HG03097 (cell line): ENCODE measurements around the gene TEX30.
A peak's percentile ranks its signal among the peaks of the same experiment; 100 is the strongest.

ENCODE experiments used
- ATAC-seq: cut with Tn5 transposase; IDR thresholded peaks from one replicate; pipeline ENCODE4 v1.9.1; 2021; ENCODE audit not compliant: unreplicated experiment, low FRiP score

The TEX30 gene

DNA sequence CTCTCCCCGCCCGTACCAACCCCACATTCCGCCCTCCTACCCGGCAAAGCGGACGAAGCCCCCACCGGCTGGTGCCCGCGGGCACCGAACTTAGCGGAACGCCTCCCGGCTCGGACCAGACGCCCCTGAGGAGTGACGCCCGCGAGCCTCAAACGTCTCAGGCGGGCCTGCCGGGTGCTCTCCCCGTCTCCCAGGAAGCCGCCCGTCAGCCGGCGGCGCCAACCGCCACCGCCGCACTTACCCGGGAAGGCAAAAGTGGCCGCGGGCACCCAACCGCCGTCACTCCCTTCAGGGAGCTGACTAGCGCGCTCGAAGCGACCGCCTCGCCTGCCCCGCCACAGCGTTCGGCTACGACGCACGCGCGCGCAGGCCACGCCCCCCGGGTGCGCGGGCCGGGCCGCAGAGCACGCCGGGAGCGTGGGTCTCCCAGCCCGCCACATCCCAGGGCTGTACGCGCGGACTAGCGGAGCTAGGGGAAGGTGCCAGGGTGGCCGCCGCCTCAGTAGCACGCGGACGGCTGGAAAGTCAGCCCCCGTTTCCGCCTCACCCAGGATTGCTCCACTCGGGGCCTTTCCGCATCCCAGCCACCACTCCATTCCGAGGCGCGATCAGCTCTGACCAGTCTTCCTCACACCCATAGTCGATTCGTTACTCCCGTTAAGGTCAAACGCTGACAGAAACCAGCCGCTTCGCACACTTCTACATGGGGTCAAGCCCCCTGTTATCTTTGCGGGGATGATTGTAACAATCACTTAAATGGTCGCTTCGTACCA lies at the start of gene TEX30:
TEX30 (minus strand) TSS at position 346 of the 773 bp plus-strand sequence. CDS start 3,760 bp downstream, outside the sequence.
- peak; percentile 89 for ATAC-seq

DNA sequence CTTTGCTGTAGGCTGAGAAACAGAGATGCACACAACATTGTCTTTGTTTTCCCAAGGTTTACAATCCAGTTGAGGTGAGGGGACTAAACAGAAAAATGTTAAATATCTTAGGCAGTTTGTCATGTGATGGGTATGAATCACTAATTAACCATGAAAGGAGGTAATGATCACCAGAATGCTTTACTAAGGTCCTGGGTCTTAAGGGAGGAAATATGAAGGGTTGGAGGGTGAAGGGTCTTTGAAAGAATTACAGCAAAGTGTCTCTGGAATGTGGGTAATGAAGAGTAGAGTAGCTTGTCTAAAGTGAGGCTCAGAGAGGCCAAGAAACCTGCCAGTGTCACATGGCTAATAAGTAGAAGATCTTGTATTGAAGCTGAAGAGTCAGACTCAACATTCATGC lies 44.3 kb upstream of the TEX30 start:
- ATAC-seq = no peak

DNA sequence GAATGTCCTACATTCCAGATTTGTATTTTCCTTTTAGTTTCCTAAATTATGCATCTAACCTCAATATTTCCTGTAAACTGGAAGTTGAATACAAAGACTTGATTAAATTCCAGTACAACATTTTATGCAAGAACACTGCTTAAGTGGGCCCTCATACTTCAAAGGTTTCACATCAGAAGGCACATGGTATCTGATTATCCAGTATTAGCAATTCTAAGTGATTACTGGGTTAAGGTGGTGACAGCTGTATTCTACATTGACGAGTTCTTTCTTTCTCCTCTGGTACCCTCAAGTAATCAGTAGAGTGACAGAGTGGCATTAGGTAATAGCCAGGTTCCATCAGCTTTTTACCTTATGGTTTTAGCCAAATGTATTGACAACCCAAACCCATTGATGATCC lies 43.7 kb upstream of the TEX30 start:
- no peak for ATAC-seq

DNA sequence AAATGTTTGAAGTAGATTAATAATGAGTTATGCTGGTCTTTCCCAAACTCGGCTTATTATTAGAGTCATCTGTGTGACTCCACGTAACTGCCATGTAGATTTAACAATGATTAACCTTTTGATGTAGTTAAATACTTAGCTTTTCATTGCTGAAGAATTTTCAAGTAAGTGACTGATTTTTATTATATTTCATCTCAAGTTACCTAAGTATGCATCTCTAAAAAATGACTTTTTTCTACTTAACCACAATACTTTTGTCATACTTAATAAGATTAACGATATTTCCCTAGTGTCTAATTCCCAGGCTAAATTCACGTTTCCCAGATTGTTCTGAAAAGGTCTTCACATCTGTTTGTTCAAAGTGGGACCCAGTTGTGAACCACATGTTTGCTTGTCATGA lies 43.1 kb upstream of the TEX30 start:
- no peak for ATAC-seq

DNA sequence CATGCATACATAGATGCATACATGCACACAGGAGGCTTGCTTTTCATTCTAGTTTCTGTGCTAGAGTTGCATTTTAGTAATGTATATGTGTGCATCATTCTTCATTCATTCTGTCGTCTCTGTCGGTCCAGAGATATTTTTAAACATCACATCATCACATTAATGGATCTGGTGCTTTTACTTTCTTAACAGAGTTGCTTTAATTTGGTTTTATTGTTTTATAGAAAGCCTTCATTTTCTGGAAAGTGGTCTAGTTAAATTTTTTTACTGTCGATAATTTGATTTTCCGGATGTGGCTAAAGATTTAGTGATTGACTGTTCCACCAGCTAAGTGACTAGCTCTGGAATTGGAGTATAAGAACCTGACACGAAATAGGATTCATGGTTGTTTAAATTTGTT lies 42.2 kb upstream of the TEX30 start:
- no peak for ATAC-seq

DNA sequence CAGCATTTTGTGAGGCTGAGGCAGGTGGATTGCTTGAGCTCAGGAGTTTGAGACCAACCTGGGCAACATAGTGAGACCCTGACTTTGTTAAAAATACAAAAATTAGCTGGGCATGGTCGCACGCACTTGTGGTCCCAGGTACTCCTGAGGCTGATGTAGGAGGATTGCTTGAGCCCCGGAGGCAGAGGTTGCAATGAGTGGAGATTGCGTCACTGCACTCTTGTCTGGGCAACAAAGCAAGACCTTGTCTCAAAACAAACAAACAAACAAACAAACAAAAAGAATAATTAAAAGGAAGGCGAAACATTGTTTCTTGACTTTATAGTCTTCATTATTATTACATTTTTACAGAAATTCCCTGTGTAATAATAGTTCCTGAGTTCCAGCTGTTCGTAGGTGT lies 41.2 kb upstream of the TEX30 start:
- no peak for ATAC-seq

DNA sequence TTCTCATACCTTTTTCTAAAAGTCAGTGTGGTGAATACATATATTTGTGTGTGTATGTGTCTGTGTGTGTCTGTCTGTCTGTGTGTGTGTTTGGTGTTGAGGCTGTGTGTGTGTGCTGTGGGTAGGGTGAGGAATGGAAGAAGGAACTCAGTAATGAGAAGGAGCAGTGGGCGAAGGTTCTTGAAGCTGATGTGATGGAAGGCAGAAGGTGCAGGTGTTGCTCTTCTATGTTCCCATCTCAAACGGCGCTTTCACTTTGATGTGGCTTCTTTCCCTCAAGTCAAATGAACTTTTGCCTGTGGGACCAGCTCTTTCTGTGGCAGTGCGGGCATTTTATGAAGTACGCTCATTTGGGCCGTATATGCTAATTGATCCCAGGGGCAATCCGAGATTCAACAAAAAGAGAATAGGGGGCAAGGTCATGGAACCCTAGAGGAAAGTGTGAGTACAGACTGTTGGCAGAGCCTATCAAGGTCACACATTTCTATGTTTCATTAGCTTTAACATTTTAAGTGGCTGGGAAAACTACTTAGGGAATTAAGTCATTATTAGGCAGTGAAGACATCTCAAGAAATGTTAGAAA lies 40.5 kb upstream of the TEX30 start:
- ATAC-seq = no peak

DNA sequence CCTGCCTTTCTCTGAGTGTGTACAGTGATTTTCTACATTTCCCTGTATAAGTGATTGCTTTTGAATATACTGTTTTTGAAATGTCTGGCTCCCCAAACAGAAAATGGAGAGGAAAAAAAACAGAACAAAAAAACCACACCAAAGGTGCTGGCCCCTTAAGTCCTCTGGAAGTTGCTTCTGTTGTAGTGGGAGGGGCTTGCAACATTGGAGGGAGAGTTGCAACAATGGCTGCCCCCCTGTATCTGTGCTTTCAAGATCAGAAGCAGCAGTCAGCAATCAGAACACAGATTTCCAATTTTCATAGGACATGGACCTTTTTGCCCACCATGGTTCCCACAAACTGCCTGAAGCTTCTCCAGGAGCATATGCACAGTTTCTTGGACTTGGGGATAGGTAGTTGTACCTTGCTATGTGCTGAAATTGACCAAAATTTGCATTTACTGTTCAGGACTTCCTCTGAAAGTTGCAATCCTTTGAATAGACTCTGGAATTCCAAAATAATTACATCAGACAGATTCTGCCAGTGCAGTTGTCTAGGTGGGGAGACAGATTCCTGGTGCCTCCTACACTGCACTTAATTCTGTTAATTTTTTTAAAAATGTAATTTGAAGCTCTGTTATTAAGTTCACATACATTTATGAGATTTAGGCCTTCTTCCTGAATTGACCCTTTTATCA lies 39.2 kb upstream of the TEX30 start:
- ATAC-seq = no peak

DNA sequence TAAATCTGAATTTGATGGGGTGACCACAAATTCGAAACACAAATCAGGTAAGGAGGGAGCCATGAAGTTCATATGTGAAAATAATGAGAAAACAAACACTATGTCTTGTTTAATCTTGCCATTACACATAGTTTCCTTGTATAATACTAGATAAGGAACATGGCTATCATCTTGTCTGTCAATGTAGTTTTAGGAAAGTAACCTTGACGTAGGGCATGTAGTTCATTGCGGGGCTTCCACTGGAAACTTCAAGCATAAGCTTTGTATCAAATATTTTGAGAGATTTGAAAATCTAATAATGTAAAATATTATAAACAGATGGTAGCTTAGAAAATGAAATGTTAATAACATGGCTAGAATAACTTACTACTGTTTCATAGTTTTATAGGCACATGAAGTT lies 34.1 kb upstream of the TEX30 start:
- no peak for ATAC-seq

DNA sequence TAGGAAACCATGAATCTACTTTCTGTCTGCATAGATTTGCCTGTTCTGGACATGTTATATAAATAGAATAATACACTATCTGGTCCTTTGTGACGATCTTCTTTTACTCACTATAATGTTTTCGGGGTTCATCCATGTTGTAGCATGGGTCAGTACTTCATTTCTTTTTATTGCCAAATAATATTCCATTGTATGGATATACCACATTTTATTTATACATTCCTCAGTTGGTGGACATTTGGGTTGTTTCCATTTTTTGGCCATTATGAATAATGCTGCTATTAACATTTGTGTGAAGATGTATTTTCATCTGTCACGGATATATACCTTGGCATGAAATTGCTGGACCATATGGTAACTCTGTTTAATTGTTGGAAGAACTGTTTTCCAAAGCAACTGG lies 32.1 kb upstream of the TEX30 start:
- no peak for ATAC-seq

DNA sequence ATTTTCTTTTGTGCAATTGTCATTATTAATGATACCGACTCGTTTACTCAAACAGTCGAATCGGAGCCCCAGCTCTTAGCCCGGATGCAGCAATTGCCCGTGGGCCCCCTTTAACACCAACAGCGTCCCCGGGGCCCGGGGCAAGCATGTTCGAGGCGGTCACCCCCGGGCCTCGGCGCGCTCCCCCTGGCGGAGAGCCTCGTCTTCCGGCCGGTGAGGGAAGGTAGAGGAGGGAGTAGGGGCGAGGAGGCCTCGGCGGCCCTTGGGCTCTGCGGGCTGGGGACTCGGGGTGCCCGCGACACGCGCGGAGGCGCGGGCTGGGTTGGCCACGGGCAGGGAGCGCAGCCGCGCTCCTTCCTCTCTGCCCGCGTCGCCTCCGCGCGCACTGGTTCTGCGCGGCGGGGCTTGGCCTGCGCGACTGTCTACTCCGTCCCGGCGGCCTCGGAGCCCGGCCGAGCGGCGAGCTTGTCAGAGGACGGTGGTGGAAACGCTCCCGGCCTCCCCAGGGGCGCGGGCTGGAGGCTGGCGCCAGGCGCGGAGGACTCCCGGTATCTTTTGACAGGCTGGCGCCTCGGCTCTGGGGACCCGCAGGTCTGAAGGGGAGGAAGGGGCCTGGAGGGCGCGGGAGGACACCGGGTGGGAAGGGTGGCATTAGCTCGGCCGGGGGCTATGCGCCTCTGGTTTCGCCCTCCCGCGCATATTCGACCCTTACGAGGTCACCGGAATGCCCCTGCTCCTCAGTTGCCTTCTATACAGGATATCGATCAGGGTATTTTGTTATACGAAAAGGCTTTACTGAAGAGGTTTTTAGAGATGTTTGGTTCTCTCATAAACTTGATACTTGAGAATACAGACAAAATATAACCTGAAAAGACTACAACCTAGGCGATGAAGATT lies 26.8 kb upstream of the TEX30 start:
- ATAC-seq = peak; percentile 73

DNA sequence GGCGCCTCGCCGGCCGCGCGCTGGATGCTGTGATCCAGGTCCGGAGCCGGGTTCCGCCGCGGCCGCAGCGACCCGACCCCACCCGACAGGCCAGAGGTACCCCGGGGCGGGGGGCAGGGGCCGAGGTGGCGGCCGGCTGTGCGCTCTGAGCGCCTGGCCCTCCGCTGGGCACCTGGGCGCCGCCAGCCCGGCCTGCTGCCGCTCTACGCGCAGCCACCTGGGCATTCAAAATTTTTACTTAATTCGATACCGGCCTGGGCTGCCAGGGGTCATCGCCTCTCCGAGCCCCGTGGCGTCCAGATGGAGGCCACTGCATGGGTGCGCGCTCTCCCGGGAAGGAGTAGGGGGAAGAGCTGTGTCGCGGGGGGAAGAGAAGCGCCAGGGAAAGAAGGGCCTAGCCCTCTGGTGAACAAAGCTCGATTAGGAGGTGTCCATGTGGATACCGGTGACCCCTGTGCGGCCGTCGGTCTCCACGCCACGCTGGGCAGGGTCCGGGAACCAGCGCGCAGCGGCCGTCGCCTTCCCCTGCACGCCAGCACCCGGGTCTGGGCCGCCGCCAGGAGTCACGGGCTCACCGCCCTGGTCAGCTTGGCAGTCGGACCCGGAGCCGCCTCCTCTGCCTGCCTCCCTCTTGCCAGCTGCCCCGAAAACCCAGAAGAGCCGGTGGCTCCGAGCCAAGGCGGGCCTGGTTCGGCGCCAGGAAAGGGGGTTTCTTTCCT lies 26.0 kb upstream of the TEX30 start:
- peak; percentile 2 for ATAC-seq

DNA sequence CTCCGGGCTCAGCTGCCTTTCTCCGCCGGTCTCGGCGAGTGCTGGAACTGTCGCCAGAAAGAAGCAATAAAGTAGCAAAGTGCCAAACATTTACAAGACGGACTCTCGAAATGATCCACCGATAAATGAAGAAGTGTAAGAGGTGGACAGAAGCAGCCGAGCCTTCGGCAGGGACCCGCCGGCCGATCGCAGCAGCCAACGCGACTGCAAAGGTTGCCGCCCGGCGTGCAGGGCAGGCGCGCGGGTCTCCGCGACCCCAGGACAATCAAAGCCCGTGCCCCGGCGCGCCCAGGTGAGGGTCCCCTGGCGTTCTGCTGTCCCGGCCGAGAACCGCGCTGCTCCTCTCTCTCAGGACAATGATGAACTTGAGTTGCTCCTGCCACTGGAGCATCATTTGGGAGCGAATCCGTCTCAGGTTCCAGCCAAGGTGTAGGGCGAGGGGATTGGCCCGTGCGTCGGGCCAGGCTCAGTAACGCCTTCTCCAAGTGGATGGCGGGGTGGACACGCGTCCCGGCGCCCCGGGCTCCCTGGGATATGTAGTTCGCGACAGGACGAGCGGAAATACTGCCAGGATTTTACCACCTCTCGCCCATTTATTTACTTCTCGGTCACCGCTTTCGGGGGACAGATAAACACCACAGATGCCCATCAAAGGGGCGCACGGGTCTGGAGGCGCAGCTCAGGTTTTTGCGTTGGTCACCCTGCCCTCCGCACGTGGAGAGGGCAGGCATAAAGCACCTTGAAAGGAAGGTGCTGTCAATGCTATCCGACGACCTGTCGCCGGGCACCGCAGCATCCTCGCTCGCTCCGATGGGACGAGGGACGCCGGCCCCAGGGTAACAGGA lies 25.2 kb upstream of the TEX30 start, which contains the start of the genes BIVM and POGLUT2:
BIVM (plus strand) TSS at position 539 of the 845 bp plus-strand sequence. CDS start 8,149 bp downstream, outside the sequence.
POGLUT2 (minus strand) TSS at position 396 of the 845 bp plus-strand sequence; CDS start at position 90, 306 bp downstream.
- ATAC-seq = peak; percentile 88

DNA sequence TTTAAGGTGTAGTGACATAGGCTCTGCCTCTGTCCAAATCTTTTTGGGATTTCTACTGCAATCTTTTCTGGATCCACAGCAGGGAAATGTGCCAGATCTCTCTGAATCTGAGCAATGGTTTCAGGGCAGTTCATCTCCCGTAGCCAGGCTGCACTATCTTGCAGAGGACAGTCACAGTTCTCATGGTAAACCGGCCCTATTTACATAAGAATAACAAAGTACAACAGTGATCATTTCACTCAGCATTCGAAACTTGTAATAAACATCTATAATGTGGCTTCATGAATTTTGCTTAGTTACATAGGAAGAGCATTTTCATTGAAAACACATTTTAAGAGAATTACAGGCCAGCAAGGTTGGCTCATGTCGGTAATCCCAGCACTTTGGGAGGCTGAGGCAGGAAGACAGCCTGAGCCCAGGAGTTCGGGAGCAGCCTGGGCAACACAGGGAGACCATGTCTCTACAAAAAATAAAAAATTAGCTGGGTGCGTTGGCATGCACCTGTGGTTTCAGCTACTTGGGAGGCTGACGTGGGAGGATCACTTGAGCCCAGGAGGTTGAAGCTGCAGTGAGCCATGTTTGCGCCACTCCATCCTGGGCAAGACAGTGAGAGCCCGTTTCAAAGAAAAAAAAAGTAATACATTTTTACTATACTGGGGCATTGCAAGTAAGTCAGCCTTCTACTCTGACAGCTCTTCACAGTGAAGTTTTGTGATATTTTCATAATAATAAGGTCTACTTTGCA lies 20.2 kb upstream of the TEX30 start:
- ATAC-seq = no peak

DNA sequence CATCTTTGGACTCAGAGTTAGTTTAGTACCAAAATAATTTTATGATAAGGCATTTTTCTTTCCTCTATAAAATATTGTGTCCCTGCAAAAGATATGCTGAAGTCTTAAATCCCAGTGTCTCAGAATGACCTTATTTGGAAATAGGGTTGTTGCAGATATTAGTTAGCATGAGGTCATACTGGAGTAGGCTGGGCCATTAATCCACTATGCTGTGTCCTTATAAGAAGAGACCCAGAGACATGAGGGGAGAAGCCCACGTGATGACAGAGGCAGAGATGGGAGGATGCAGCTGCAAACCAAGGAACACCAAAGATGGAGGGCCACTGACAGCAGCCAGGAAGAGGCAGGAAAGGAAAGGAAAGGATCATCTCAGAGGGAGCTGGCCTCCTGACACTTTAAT lies 18.8 kb upstream of the TEX30 start:
- no peak for ATAC-seq

DNA sequence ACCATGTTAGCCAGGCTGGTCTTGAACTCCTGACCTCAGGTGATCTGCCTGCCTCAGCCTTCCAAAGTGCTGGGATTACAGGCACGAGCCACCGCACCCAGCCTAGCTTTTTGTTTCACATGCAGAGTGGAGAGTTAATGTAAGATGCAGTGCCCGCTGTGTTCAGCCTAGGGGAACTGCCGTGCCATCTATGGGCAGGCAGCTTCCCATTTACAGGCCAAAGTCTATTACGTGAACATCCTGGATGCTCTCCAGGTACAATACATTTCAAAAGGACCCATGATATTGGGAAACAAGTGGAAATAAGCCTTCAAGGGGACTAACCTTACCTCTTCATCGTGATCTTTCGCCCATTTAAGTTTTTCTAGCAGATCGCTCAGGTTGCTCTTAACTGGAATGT lies 15.1 kb upstream of the TEX30 start:
- ATAC-seq = no peak

DNA sequence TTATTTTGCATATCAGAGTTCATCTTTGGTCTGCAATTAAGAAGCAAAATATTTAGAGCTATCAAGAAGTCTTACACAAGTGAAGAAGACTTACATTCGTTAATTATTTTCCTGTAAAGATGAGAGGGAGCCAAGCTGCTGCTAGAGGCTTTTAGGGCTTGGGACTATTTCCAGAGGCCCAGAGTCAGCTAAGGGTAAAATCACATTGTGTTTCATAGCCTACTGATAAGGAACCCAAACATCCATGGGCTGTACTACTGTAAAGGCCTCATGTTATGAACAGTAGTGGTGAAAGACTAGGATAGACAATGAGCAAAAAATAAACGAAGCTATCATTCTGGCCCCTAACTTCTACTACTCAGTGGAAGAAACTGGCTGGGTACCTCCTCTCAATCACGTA lies 10.9 kb upstream of the TEX30 start:
- no peak for ATAC-seq

DNA sequence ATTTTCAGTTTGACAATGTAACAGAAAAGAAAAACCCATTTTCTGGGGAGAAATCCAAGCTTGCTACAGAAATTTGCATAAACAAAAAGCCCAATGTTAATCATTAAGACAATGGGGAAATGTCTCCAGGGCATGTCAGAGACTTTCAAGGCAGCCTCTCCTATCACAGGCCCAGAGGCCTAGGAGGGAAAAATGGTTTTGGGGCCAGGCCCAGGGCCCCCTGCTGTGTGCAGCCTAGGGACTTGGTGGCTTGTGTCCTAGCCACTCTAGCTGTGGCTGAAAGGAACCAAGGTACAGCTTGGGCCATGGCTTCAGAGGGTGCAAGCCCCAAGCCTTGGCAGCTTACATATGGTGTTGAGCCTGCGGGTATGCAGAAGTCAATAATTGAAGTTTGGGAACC lies 8.0 kb upstream of the TEX30 start:
- no peak for ATAC-seq
